Fibroblast of villous mesenchyme (primary cell): Measurements from ENCODE around the gene GNA15. TPM values are rescaled to one million over a fixed set of nuclear protein-coding genes. Genes with fewer than 3 reads are reported as not detected.
"Not testable (repeated sequence)": the region's sequence is repeated elsewhere in the genome, so short reads cannot be mapped to it uniquely, and the experiment has no call there.

Experiments used
- DNase-seq: peaks from one replicate; pipeline ENCODE4 v3.0.0-alpha.2; 2010; ENCODE audit warnings: low read depth
- H3K4me3 ChIP-seq: 2 replicates; pipeline ENCODE4 v1.5.1; 2011; ENCODE audit warnings: low read depth, mild to moderate bottlenecking, low read length
- CTCF ChIP-seq: IDR thresholded peaks from 2 replicates; pipeline ENCODE4 v1.5.1; 2012; ENCODE audit warnings: low read depth, mild to moderate bottlenecking, low read length; ENCODE audit not compliant: insufficient read depth
- total RNA-seq: library from RNA; depleted of rRNA; stranded (reverse); fragments of >200 nt; gene quantifications from 2 replicates; pipeline ENCODE4 v1.2.3, GENCODE V29; 2012

GNA15 gene
- under 0.01 and 0.32 TPM in 2 replicates for total RNA-seq

GRCh38 chr19:3135961-3136683 is at the start of gene GNA15:
Gene GNA15 (plus strand): TSS chr19:3136033. CDS start chr19:3136451, 418 bp downstream.
- no peak for TF ChIP-seq CTCF
- DNase-seq = no peak
- no peak within 1 kb of the TSS for H3K4me3 ChIP-seq

- no peak overlapping the region for H3K4me3 ChIP-seq
- TF ChIP-seq CTCF = no peak
- DNase-seq = no peak
Observed at GRCh38 chr19:3087769-3088168, 48.1 kb upstream of the GNA15 start.

GRCh38 chr19:3089299-3089855 is 46.5 kb upstream of the GNA15 start:
- DNase-seq, H3K4me3 ChIP-seq: not testable (repeated sequence)

GRCh38 chr19:3094601-3095440 is 41.0 kb upstream of the GNA15 start:
- peak overlapping the region; percentile 93 for H3K4me3 ChIP-seq

GRCh38 chr19:3095441-3096191 is 40.2 kb upstream of the GNA15 start:
- no peak for TF ChIP-seq CTCF
- DNase-seq = peak; percentile 35
- H3K4me3 ChIP-seq = peak overlapping the region; percentile 93

More at GRCh38 chr19:3094601-3095440, 41.0 kb upstream of the GNA15 start:
- TF ChIP-seq CTCF = no peak
- DNase-seq = peak; percentile 27

- TF ChIP-seq CTCF = no peak
- no peak for DNase-seq
Observed at GRCh38 chr19:3096267-3096901, 39.4 kb upstream of the GNA15 start.

More at GRCh38 chr19:3096267-3096901, 39.4 kb upstream of the GNA15 start:
- peak overlapping the region; percentile 93 for H3K4me3 ChIP-seq
